H1 (cell line): Measurements from ENCODE around the gene GTF3C2. TPM values are rescaled to one million over a fixed set of nuclear protein-coding genes. Genes with fewer than 3 reads are reported as not detected.
A peak's percentile ranks its signal among the peaks of the same experiment; 100 is the strongest.

Source experiments
- CTCF ChIA-PET: fragments of 300-600 bp; sonication (Branson Sonifier 250); formaldehyde crosslinking; loops from one replicate; lab custom pipeline; 2021; ENCODE audit not compliant: partially characterized antibody; lab: Charles Lee
- POLR2A ChIA-PET: fragments of 300-600 bp; sonication (Branson Sonifier 250); formaldehyde crosslinking; loops from one replicate; lab custom pipeline; 2021; ENCODE audit warnings: inconsistent platforms; ENCODE audit not compliant: partially characterized antibody; lab: Charles Lee
- DNase-seq, 2 experiments: peaks; one replicate each; pipeline versions ENCODE4 v3.0.0 to v3.0.0-alpha.2; 2010 to 2022; ENCODE audit warnings: low spot score in 2 of 2, low read depth in 1 of 2, mixed read lengths in 1 of 2
- FAIRE-seq: peaks from 2 replicates; lab custom pipeline; 2011; peaks lifted over from hg19 to GRCh38; lab: Jason Lieb, UNC
- H2AFZ ChIP-seq: 2 replicates; pipeline ENCODE4 v1.8.1; 2012; ENCODE audit warnings: low read length, inconsistent platforms
- H2AK5ac ChIP-seq: 2 replicates; pipeline ENCODE4 v1.6.1; 2013; ENCODE audit warnings: low read depth, low read length
- H2BK120ac ChIP-seq: replicated peaks from 2 replicates; pipeline ENCODE3; 2013; ENCODE audit warnings: low read depth, low read length, inconsistent platforms
- H2BK12ac ChIP-seq: 2 replicates; pipeline ENCODE4 v1.6.1; 2013; ENCODE audit warnings: low read depth, low read length
- H2BK15ac ChIP-seq: 2 replicates; pipeline ENCODE4 v1.6.1; 2013; ENCODE audit warnings: low read length
- H2BK20ac ChIP-seq: 2 replicates; pipeline ENCODE4 v1.6.1; 2013; ENCODE audit warnings: low read length
- H2BK5ac ChIP-seq: 2 replicates; pipeline ENCODE4 v1.6.1; 2013; ENCODE audit warnings: low read depth, low read length
- H3K14ac ChIP-seq: 2 replicates; pipeline ENCODE4 v1.6.1; 2013; ENCODE audit warnings: inconsistent platforms; ENCODE audit not compliant: insufficient read length
- H3K18ac ChIP-seq: 2 replicates; pipeline ENCODE4 v1.6.1; 2013; ENCODE audit warnings: low read length; ENCODE audit errors: extremely low read depth
- H3K23ac ChIP-seq: 2 replicates; pipeline ENCODE4 v1.6.1; 2013; ENCODE audit warnings: inconsistent platforms; ENCODE audit not compliant: insufficient read length
- H3K23me2 ChIP-seq: 2 replicates; pipeline ENCODE4 v1.6.1; 2013; ENCODE audit warnings: low read depth, low read length
- H3K27ac ChIP-seq: 2 replicates; pipeline ENCODE4 v1.6.1; 2011; ENCODE audit warnings: low read depth, low read length, inconsistent platforms
- H3K27me3 ChIP-seq, 4 experiments: replicated peaks in 1 of 4; 1 replicate in 1 of 4; 2 replicates in 3 of 4; pipeline versions ENCODE4 v1.6.1 to v1.8.1; 2011 to 2013; ENCODE audit warnings: low read length in 3 of 4, mild to moderate bottlenecking in 3 of 4, inconsistent platforms in 2 of 4, mixed read lengths in 2 of 4, moderate library complexity in 1 of 4; ENCODE audit not compliant: control insufficient read depth in 3 of 4, insufficient read depth in 3 of 4; ENCODE audit errors: extremely low read depth in 1 of 4
- H3K36me3 ChIP-seq, 4 experiments: 2 replicates each; pipeline versions ENCODE4 v1.6.1 to v1.8.1; 2011 to 2013; ENCODE audit warnings: mild to moderate bottlenecking in 4 of 4, low read length in 3 of 4, moderate library complexity in 2 of 4, control low read depth in 1 of 4, inconsistent platforms in 1 of 4; ENCODE audit not compliant: insufficient read depth in 4 of 4, control insufficient read depth in 2 of 4
- H3K4ac ChIP-seq: replicated peaks from 2 replicates; pipeline ENCODE3; 2013; ENCODE audit warnings: low read length, low read depth, mixed read lengths, inconsistent platforms; ENCODE audit not compliant: insufficient read length
- H3K4me1 ChIP-seq, 4 experiments: replicated peaks in 1 of 4; 1 replicate in 1 of 4; 2 replicates in 3 of 4; pipeline versions ENCODE4 v1.6.1 to v1.8.1; 2011 to 2013; ENCODE audit warnings: low read length in 3 of 4, inconsistent platforms in 2 of 4, mixed read lengths in 1 of 4; ENCODE audit not compliant: insufficient read depth in 4 of 4, control insufficient read depth in 3 of 4
- H3K4me2 ChIP-seq, 2 experiments: 2 replicates each; pipeline versions ENCODE4 v1.6.1 to v1.8.1; 2011 to 2013; ENCODE audit warnings: low read depth in 2 of 2, low read length in 2 of 2, control low read depth in 1 of 2, inconsistent platforms in 1 of 2, mild to moderate bottlenecking in 1 of 2; ENCODE audit not compliant: insufficient read depth in 1 of 2
- H3K4me3 ChIP-seq, 4 experiments: fragments of 200-600, 300-600 bp in 1 of 4; sonication (generic), shearing (Covaris generic), sonication (Bioruptor Twin) in 1 of 4; 2 replicates each; pipeline versions ENCODE4 v1.5.1 to v1.8.1; 2011 to 2016; ENCODE audit warnings: low read length in 4 of 4, low read depth in 3 of 4, control low read depth in 2 of 4, inconsistent platforms in 2 of 4, mild to moderate bottlenecking in 2 of 4, mixed read lengths in 1 of 4, moderate library complexity in 1 of 4; ENCODE audit not compliant: insufficient read depth in 2 of 4; ENCODE audit errors: extremely low read depth in 1 of 4
- H3K56ac ChIP-seq: replicated peaks from 2 replicates; pipeline ENCODE3; 2013; ENCODE audit warnings: low read depth, mild to moderate bottlenecking, mixed read lengths, low read length, inconsistent platforms; ENCODE audit not compliant: insufficient read length
- H3K79me1 ChIP-seq: 2 replicates; pipeline ENCODE4 v1.6.1; 2013; ENCODE audit warnings: low read depth, low read length, control low read depth
- H3K79me2 ChIP-seq, 2 experiments: 2 replicates each; pipeline versions ENCODE4 v1.6.1 to v1.8.1; 2012 to 2013; ENCODE audit warnings: low read length in 2 of 2, mild to moderate bottlenecking in 2 of 2, inconsistent platforms in 1 of 2; ENCODE audit not compliant: insufficient read depth in 2 of 2, control insufficient read depth in 1 of 2
- H3K9ac ChIP-seq, 4 experiments: replicated peaks in 1 of 4; 1 replicate in 1 of 4; 2 replicates in 3 of 4; pipeline versions ENCODE4 v1.6.1 to v1.8.1; 2011 to 2013; ENCODE audit warnings: low read depth in 3 of 4, low read length in 3 of 4, control low read depth in 2 of 4, mild to moderate bottlenecking in 2 of 4, moderate library complexity in 2 of 4, inconsistent platforms in 1 of 4; ENCODE audit errors: extremely low read depth in 1 of 4
- H3K9me3 ChIP-seq, 2 experiments: 2 replicates each; pipeline versions ENCODE4 v1.6.1 to v1.8.1; 2012 to 2013; ENCODE audit warnings: mild to moderate bottlenecking in 2 of 2, moderate library complexity in 2 of 2, control low read depth in 1 of 2, inconsistent platforms in 1 of 2, low read depth in 1 of 2, low read length in 1 of 2, mixed read lengths in 1 of 2; ENCODE audit not compliant: insufficient read depth in 2 of 2
- H4K20me1 ChIP-seq, 2 experiments: replicated peaks in 1 of 2; 2 replicates each; pipeline versions ENCODE3 to v1.8.1; 2011 to 2013; ENCODE audit warnings: inconsistent platforms in 2 of 2, low read length in 2 of 2, mild to moderate bottlenecking in 1 of 2; ENCODE audit not compliant: insufficient read depth in 2 of 2, control insufficient read depth in 1 of 2
- H4K5ac ChIP-seq: 2 replicates; pipeline ENCODE4 v1.6.1; 2013; ENCODE audit warnings: low read length, low read depth, mixed read lengths, inconsistent platforms; ENCODE audit not compliant: insufficient read length
- H4K8ac ChIP-seq: 2 replicates; pipeline ENCODE4 v1.8.0; 2013; ENCODE audit warnings: mild to moderate bottlenecking, moderate library complexity, low read length, inconsistent platforms; ENCODE audit not compliant: insufficient read depth; ENCODE audit errors: extremely low read depth
- H4K91ac ChIP-seq: replicated peaks from 2 replicates; pipeline ENCODE3; 2013; ENCODE audit warnings: low read length, mixed read lengths, inconsistent platforms; ENCODE audit not compliant: insufficient read length
- ATF2 ChIP-seq: IDR thresholded peaks from 2 replicates; pipeline ENCODE4 v1.6.1; 2012; ENCODE audit warnings: low read length, inconsistent platforms
- GABPA ChIP-seq: IDR thresholded peaks from 2 replicates; pipeline ENCODE4 v1.6.1; 2011; ENCODE audit warnings: mild to moderate bottlenecking, low read length, moderate library complexity, borderline replicate concordance; ENCODE audit not compliant: insufficient read depth
- KDM1A ChIP-seq: fragments of 200-600, 300-600 bp; sonication (generic); IDR thresholded peaks from 2 replicates; pipeline ENCODE4 v1.7.1; 2016; ENCODE audit warnings: mild to moderate bottlenecking, low read length, borderline replicate concordance
- PHF8 ChIP-seq: fragments of 200-600 bp; sonication (generic); conservative IDR thresholded peaks from 2 replicates; pipeline ENCODE4 v1.7.1; 2012; ENCODE audit warnings: low read depth, mild to moderate bottlenecking, inconsistent platforms, low read length, moderate library complexity
- POU5F1 ChIP-seq: IDR thresholded peaks from 2 replicates; pipeline ENCODE4 v1.6.1; 2011; ENCODE audit warnings: low read depth, mild to moderate bottlenecking, low read length, moderate library complexity
- SAP30 ChIP-seq: fragments of 300-600 bp; sonication (generic); IDR thresholded peaks from 2 replicates; pipeline ENCODE4 v1.7.1; 2012; ENCODE audit warnings: low read length, moderate library complexity, mild to moderate bottlenecking, inconsistent platforms; ENCODE audit not compliant: insufficient read depth, insufficient replicate concordance
- TEAD4 ChIP-seq: IDR thresholded peaks from 2 replicates; pipeline ENCODE4 v1.6.1; 2012; ENCODE audit warnings: low read depth, low read length, inconsistent platforms, mixed read lengths
- USF2 ChIP-seq: IDR thresholded peaks from 2 replicates; pipeline ENCODE4 v1.6.1; 2011; ENCODE audit warnings: low read length, improper control_type of control experiment
- WGBS, 2 experiments: shearing (Covaris generic) in 1 of 2; methylation state at CpG; one replicate each; pipeline versions ENCODE4 v1.1.6 to v1.1.7; 2013 to 2015; ENCODE audit warnings: low lambda C conversion rate in 2 of 2, mixed read lengths in 2 of 2, inconsistent platforms in 1 of 2, low coverage in 1 of 2, missing lambda C conversion rate in 1 of 2; ENCODE audit not compliant: insufficient replicate concordance in 2 of 2, insufficient coverage in 1 of 2, insufficient read length in 1 of 2; ENCODE audit errors: extremely low coverage in 1 of 2, missing lambda C conversion rate in 1 of 2; 5-methylcytosine and 5-hydroxymethylcytosine counted together
- polyA plus RNA-seq, 7 experiments: library from polyadenylated mRNA; depleted of rRNA in 3 of 7; stranded (reverse) in 5 of 7; unstranded in 2 of 7; fragments of >200 nt in 5 of 7; fragments of 200-250 nt in 2 of 7; gene quantifications; 1 replicate in 5 of 7; 2 replicates in 1 of 7; 4 replicates in 1 of 7; pipeline versions ENCODE4 v1.2.1 to v1.2.3, GENCODE V29; 2011 to 2013; ENCODE audit warnings: missing spikeins in 2 of 7, mixed read lengths in 2 of 7
- total RNA-seq: library from RNA; stranded (reverse); fragmentation: NEBNext Ultra II Directional; extraction: Animal tissue kit (Norgen Biotek cat#: 25700); gene quantifications from 2 replicates; pipeline ENCODE4 v1.2.1, GENCODE V29; 2021

Gene GTF3C2
- total and polyA plus RNA-seq, 2 of the 8 experiments (the other 6 are each of a cell fraction or from before 2014, with no cell fraction given), result 118 to 127 TPM

DNA sequence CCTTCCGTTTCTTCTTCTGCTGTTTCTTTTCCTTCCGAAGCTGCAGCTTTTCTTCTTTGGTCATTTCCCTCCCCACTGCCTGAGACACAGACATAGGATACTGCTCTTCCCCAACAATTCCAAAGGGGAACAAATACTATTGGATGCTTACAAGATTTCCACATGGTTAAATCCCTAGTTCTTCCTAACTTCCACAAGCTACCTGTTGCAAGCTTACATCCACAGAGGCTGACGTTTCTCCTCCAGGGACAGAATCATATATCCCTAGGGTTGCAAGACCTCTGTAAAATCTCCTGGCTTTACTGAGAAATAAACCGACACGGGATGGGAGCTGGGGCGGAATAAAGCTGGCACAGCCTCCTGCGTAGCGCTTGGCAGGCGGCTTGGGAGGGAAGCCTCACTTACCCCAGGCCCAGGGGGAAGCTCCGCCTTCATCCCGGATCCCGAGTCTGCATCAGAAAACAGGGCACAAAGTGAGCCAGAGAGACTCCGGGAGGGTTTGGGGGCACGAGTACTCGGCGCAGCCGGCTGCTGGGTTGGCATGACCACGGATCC lies 13.0 kb upstream of the GTF3C2 start:
- peak overlapping the region; percentile 38 for H2AFZ ChIP-seq
- H2AK5ac ChIP-seq, result no peak overlapping the region
- H3K9me3 ChIP-seq, result no peaks in the 10 kb centered on the region
- FAIRE-seq (no peak), DNase-seq (peak in 1 of 2 experiments; percentile 88)
- H2BK12ac ChIP-seq, result no peak overlapping the region
- peak overlapping the region; percentile 77 for H4K5ac ChIP-seq
- ChIA-PET CTCF (interaction anchor here (0.8 to 2.8 kb wide), 22 partner anchors 9 to 277 kb away, joined by 3 to 10 read pairs (median 4); partner anchors contain the start of genes GTF3C2 and UCN), POLR2A (interaction anchor here (0.8 to 8.2 kb wide), 16 partner anchors 8 to 161 kb away, joined by 3 to 135 read pairs (median 3); partner anchors contain the start of genes FNDC4, GTF3C2, MPV17 and NRBP1)
- H4K91ac ChIP-seq, result peak overlapping the region; percentile 49
- H3K9ac ChIP-seq, result peak overlapping the region; percentile 50 to 91 (median 86)
- peaks cover 8% of the 10 kb centered on the region for H3K23me2 ChIP-seq
- H3K18ac ChIP-seq, result peak overlapping the region; percentile 86
- H3K27me3 ChIP-seq, result no peaks in the 10 kb centered on the region
- H3K56ac ChIP-seq, result peak overlapping the region; percentile 67
- H4K8ac ChIP-seq, result peak overlapping the region; percentile 94; the same call in 1 of the 2 replicates
- WGBS, 2 experiments, result 12% methylated on average over 14 of the region's 18 CpGs; no CpG with 5 or more reads in 1 of the 2 experiments
- H3K79me1 ChIP-seq, result peaks cover 5% of the 10 kb centered on the region; the same call in 1 of the 2 replicates
- peak overlapping the region; percentile 72 to 99 (median 88) for H3K4me3 ChIP-seq
- H2BK120ac ChIP-seq, result no peak overlapping the region
- peak overlapping the region; percentile 62 for H3K27ac ChIP-seq
- no peak overlapping the region for H3K14ac ChIP-seq
- H3K4me2 ChIP-seq, result peak overlapping the region; percentile 71 to 76
- no peak overlapping the region for H2BK15ac ChIP-seq
- peaks cover 0 to 4% (median 2%) of the 10 kb centered on the region in 4 experiments; a peak in 4 of 7 replicates for H3K4me1 ChIP-seq
- no peak overlapping the region for H2BK20ac ChIP-seq
- no peak overlapping the region for H3K4ac ChIP-seq
- H3K79me2 ChIP-seq, result peaks cover 2 to 21% of the 10 kb centered on the region in 2 experiments; a peak in 3 of 4 replicates
- H2BK5ac ChIP-seq, result peak overlapping the region; percentile 77; the same call in 1 of the 2 replicates
- peaks cover 22 to 48% (median 37%) of the 10 kb centered on the region in 4 experiments for H3K36me3 ChIP-seq
- peaks cover 0 to 13% of the 10 kb centered on the region in 2 experiments for H4K20me1 ChIP-seq
- no peak overlapping the region for H3K23ac ChIP-seq
- TF ChIP-seq KDM1A (no peak), PHF8 (no peak), USF2 (no peak), SAP30 (peak; percentile 41), TEAD4 (0 out of 2 replicates have a peak, but pooled peaks have one; percentile 1), ATF2 (0 out of 2 replicates have a peak, but pooled peaks have one; percentile 48), GABPA (peak; percentile 23; the same call in 1 of the 2 replicates), POU5F1 (no peak)
